HEK293T (cell line): ENCODE data around the gene PLD1.

ENCODE experiments used
- CTCF ChIA-PET: fragments of 350-600 bp; formaldehyde crosslinking; extraction: SDS; loops from one replicate; lab custom pipeline; 2021; ENCODE audit warnings: antibody characterized with exemption, inconsistent platforms; lab: Yijun Ruan, JAX
- POLR2A ChIA-PET: fragments of 350-600 bp; formaldehyde crosslinking; extraction: SDS; loops from one replicate; lab custom pipeline; 2020; ENCODE audit warnings: antibody characterized with exemption, inconsistent platforms; lab: Yijun Ruan, JAX
- DNase-seq: peaks from one replicate; pipeline ENCODE4 v3.0.0; 2012; ENCODE audit warnings: mixed read lengths; ENCODE audit errors: extremely low spot score
- ARNT ChIP-seq: fragments of 450-650 bp; IDR thresholded peaks from 2 replicates; pipeline ENCODE4 v1.6.1; 2017; ENCODE audit warnings: mild to moderate bottlenecking
- BHLHE40 ChIP-seq: fragments of 450-650 bp; IDR thresholded peaks from 2 replicates; pipeline ENCODE4 v1.6.1; 2016; ENCODE audit warnings: mild to moderate bottlenecking, moderate library complexity, borderline replicate concordance
- CTBP1 ChIP-seq: fragments of 450-650 bp; IDR thresholded peaks from 2 replicates; pipeline ENCODE4 v1.6.1; 2016; ENCODE audit warnings: borderline replicate concordance
- ELF4 ChIP-seq: fragments of 450-650 bp; IDR thresholded peaks from 2 replicates; pipeline ENCODE4 v1.6.1; 2017; ENCODE audit warnings: antibody characterized with exemption
- FOXA1 ChIP-seq: fragments of 450-650 bp; IDR thresholded peaks from 2 replicates; pipeline ENCODE4 v1.6.1; 2016; ENCODE audit warnings: mild to moderate bottlenecking
- FOXK2 ChIP-seq: fragments of 450-650 bp; IDR thresholded peaks from 2 replicates; pipeline ENCODE4 v1.6.1; 2016; ENCODE audit warnings: mild to moderate bottlenecking
- FOXM1 ChIP-seq: fragments of 450-650 bp; IDR thresholded peaks from 2 replicates; pipeline ENCODE4 v1.6.1; 2017; ENCODE audit warnings: mild to moderate bottlenecking, borderline replicate concordance
- HDGF ChIP-seq: fragments of 450-650 bp; IDR thresholded peaks from 2 replicates; pipeline ENCODE4 v1.6.1; 2017; ENCODE audit warnings: antibody characterized with exemption, borderline replicate concordance
- L3MBTL2 ChIP-seq: fragments of 450-650 bp; conservative IDR thresholded peaks from 2 replicates; pipeline ENCODE4 v1.6.1; 2016; ENCODE audit warnings: mild to moderate bottlenecking
- LEF1 ChIP-seq: fragments of 450-650 bp; IDR thresholded peaks from 2 replicates; pipeline ENCODE4 v1.6.1; 2017; ENCODE audit warnings: mild to moderate bottlenecking, borderline replicate concordance
- NFRKB ChIP-seq: fragments of 450-650 bp; IDR thresholded peaks from 2 replicates; pipeline ENCODE4 v1.6.1; 2016; ENCODE audit warnings: mild to moderate bottlenecking, moderate library complexity
- SP1 ChIP-seq: fragments of 450-650 bp; IDR thresholded peaks from 2 replicates; pipeline ENCODE4 v1.6.1; 2017
- SUZ12 ChIP-seq: fragments of 450-650 bp; IDR thresholded peaks from 2 replicates; pipeline ENCODE4 v1.6.1; 2016; ENCODE audit warnings: mild to moderate bottlenecking
- TARDBP ChIP-seq: fragments of 450-650 bp; IDR thresholded peaks from 2 replicates; pipeline ENCODE4 v1.6.1; 2016
- ZNF384 ChIP-seq: fragments of 450-650 bp; IDR thresholded peaks from 2 replicates; pipeline ENCODE4 v1.6.1; 2016
- TF ChIP-seq, protein P1 (sequence below): fragments of 450-650 bp; IDR thresholded peaks from 2 replicates; pipeline ENCODE4 v1.6.1; 2016

Gene PLD1

DNA sequence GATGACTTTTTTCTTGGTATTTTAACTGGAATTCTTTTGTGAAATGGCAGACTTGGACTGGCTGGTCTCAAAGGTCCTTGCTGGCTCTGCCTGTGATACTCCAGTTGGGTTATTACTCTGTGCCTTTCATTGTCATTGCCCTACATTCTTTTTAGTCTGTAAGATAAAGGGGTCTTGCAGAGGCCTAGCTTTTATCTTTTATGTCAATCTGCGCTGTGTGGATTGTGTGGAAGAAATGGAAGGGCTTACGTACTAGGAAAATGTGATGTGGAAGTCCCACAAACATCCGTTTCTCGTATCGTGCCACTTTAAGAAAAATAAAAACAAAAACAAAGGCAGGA, 24.1 kb upstream of the PLD1 start:
- no peak for TF ChIP-seq L3MBTL2
- TF ChIP-seq FOXM1: no peak
- TF ChIP-seq HDGF: no peak
- no peak for TF ChIP-seq ZNF384
- TF ChIP-seq TARDBP: no peak
- TF ChIP-seq, protein P1, sequence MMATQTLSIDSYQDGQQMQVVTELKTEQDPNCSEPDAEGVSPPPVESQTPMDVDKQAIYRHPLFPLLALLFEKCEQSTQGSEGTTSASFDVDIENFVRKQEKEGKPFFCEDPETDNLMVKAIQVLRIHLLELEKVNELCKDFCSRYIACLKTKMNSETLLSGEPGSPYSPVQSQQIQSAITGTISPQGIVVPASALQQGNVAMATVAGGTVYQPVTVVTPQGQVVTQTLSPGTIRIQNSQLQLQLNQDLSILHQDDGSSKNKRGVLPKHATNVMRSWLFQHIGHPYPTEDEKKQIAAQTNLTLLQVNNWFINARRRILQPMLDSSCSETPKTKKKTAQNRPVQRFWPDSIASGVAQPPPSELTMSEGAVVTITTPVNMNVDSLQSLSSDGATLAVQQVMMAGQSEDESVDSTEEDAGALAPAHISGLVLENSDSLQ: no peak
- TF ChIP-seq BHLHE40: no peak
- TF ChIP-seq FOXA1: no peak
- TF ChIP-seq ELF4: no peak
- TF ChIP-seq NFRKB: no peak
- TF ChIP-seq SP1: no peak
- TF ChIP-seq ARNT: no peak
- TF ChIP-seq CTBP1: no peak
- TF ChIP-seq SUZ12: no peak
- POLR2A ChIA-PET: no interaction called here
- CTCF ChIA-PET: interaction anchor here (0.7 to 2.6 kb wide), 3 partner anchors 46 to 84 kb away, joined by 3 to 10 read pairs (median 3); no protein-coding TSS in a partner anchor
- no peak for DNase-seq

DNA sequence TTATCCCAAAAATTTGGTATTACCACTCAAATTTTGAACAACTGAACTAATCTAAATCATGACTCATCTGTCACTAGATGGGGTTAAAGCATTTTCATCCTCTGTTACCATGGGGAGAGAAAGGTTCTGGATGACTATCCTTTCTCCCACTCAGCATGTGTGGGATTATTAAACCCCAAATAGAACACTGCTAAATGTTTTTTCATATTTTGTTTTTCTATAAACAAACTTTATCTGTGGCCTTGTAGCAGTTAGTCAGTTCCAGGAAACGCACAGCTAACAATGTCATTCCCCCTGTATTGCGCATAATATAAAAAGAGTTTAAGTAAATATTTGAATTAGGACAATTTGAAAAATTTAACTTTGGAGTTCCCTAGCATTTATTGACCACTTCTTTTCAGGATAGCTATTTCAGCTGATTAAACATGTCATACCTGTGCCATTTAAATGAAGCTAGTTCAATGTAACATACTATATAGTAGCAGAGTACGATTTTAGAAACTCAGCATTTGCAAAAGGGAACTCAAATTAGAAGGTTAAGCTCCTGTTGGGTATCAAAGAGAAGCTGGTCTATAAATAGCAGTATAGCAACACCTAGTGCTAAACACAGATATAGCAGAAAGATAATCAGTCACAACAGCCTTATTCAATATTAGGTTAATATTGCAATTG, 23.6 kb upstream of the PLD1 start:
- ChIA-PET POLR2A (no interaction called here), CTCF (interaction anchor here (0.7 to 2.6 kb wide), 3 partner anchors 45 to 83 kb away, joined by 3 to 10 read pairs (median 3); no protein-coding TSS in a partner anchor)
- no peak for DNase-seq
- TF ChIP-seq ZNF384 (no peak), ELF4 (no peak), ARNT (no peak), CTBP1 (no peak), BHLHE40 (no peak), FOXK2 (no peak)

DNA sequence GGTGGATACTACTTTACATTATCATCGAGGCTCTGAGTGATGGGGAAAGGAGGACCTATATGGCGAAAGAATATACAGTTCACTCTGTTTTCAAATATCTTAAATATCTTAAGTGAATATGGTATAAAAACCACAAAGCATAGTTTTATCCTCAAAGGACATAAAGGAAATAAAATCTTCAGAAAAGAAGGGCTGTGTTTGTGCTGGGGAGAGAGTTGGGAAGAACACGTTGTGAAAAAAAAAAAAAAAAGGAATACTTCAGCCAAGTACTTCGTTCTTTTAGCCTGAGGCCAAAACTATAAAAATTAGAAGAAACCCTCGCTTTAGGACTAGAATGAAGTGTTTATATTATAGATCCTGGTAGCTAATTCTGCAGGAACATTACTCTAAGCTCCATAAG, 22.7 kb upstream of the PLD1 start:
- TF ChIP-seq TARDBP (no peak), CTBP1 (no peak), NFRKB (no peak), ZNF384 (no peak), FOXM1 (no peak), ARNT (no peak)
- DNase-seq: no peak
- ChIA-PET CTCF (interaction anchor here (2.6 kb wide), 1 partner anchor 61 kb away, joined by 10 read pairs; no protein-coding TSS in a partner anchor), POLR2A (no interaction called here)

DNA sequence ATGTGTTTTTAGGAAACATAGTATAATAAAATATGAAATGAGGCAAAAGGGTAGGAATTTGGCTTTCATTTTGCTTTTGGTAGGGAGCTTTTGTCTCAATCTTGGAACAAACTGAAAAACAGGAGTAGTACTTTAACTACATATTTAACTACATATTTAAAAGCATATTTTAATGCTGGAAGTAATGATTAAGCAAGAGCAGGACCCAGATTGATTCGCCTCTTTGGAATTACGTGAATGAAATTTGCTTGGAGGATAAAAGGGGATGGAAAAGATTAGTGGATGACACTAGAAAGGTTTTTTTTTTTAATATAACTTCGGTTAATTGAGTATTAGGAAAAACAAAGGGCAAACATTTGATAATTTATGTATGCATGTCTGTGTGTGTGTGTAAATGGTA, 21.7 kb upstream of the PLD1 start:
- DNase-seq: no peak
- CTCF ChIA-PET: no interaction called here
- no peak for TF ChIP-seq ARNT
- TF ChIP-seq FOXA1: no peak
- TF ChIP-seq ZNF384: no peak
- no peak for TF ChIP-seq CTBP1
- no peak for TF ChIP-seq FOXK2
- TF ChIP-seq BHLHE40: no peak
- TF ChIP-seq TARDBP: no peak
- TF ChIP-seq FOXM1: no peak
- no peak for TF ChIP-seq HDGF
- TF ChIP-seq NFRKB: no peak
- TF ChIP-seq, protein P1: no peak
- no peak for TF ChIP-seq L3MBTL2
- no peak for TF ChIP-seq SP1
- no peak for TF ChIP-seq SUZ12
- TF ChIP-seq ELF4: no peak
- TF ChIP-seq LEF1: no peak
- POLR2A ChIA-PET: no interaction called here

DNA sequence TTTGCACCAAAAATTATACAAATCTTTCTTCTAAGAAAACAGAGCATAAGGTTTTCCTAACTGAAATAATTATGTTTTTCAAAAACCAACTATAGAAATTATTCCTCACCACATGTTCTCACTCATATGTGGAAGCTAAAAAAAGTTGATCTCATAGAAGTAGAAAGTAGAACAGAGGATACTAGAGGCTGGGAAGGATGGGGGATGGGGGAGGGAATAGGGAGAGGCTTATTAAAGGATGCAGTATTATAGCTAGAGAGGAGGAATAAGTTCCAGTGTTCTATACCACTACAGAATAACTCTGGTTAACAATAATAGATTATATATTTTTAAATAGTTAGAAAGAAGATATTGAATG, 20.2 kb upstream of the PLD1 start:
- CTCF ChIA-PET: interaction anchor here (0.5 to 1.2 kb wide), 5 partner anchors 19 to 132 kb away, joined by 3 to 5 read pairs (median 3); no protein-coding TSS in a partner anchor
- DNase-seq: no peak
- POLR2A ChIA-PET: no interaction called here
- TF ChIP-seq FOXK2 (no peak), NFRKB (no peak)

DNA sequence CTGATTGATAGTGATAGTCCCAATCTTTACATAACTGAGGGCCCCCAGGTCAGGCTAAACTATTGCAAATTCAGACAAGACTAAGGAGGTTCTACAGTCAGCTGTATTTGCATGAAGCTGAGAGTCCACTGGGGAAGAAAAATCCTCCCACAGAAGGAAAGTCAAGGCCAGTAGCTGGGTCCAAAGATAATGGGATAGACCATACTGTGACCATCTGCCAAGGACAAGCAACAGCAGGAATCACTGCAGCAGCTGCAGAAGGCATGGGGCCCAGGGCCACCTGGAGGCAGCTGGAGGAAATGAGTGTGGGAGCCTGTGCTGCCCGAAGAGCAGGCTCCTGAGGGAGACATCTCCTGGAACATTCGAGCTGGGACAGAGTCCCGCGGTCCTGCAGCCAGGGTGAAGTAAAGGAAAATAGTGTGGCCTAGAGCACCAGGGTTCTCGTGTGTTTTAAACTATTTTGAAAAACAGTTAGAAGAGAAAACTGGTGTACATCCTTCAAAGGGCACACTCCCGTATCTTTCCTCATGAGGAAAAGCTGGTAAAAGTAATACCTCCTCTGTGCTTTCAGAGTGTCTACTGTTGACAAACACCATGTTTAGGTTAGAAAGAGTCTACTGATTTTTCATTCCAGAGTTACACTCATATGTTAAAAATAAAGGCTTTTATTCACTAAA, 19.7 kb upstream of the PLD1 start:
- POLR2A ChIA-PET: interaction anchor here (0.9 kb wide), 1 partner anchor 12 kb away, joined by 4 read pairs; no protein-coding TSS in a partner anchor
- TF ChIP-seq TARDBP: no peak
- TF ChIP-seq LEF1: no peak
- TF ChIP-seq FOXM1: no peak
- TF ChIP-seq FOXK2: no peak
- TF ChIP-seq NFRKB: no peak
- TF ChIP-seq FOXA1: no peak
- no peak for TF ChIP-seq BHLHE40
- no peak for TF ChIP-seq ARNT
- TF ChIP-seq ELF4: no peak
- no peak for TF ChIP-seq SP1
- TF ChIP-seq L3MBTL2: no peak
- TF ChIP-seq ZNF384: no peak
- no peak for TF ChIP-seq CTBP1
- peak; percentile 69 for DNase-seq
- CTCF ChIA-PET: interaction anchor here (0.7 to 1.2 kb wide), 4 partner anchors 18 to 127 kb away, joined by 3 to 5 read pairs (median 3); no protein-coding TSS in a partner anchor
